ENCODE results near the gene CEACAM19. TPM values are rescaled to one million over a fixed set of nuclear protein-coding genes. Genes with fewer than 3 reads are reported as not detected.

CEACAM19 gene
- total and polyA plus RNA-seq, 2 donors (not counting 3 experiments of a cell fraction or from before 2014, with no cell fraction given), result 9.9 to 14.5 TPM

DNA sequence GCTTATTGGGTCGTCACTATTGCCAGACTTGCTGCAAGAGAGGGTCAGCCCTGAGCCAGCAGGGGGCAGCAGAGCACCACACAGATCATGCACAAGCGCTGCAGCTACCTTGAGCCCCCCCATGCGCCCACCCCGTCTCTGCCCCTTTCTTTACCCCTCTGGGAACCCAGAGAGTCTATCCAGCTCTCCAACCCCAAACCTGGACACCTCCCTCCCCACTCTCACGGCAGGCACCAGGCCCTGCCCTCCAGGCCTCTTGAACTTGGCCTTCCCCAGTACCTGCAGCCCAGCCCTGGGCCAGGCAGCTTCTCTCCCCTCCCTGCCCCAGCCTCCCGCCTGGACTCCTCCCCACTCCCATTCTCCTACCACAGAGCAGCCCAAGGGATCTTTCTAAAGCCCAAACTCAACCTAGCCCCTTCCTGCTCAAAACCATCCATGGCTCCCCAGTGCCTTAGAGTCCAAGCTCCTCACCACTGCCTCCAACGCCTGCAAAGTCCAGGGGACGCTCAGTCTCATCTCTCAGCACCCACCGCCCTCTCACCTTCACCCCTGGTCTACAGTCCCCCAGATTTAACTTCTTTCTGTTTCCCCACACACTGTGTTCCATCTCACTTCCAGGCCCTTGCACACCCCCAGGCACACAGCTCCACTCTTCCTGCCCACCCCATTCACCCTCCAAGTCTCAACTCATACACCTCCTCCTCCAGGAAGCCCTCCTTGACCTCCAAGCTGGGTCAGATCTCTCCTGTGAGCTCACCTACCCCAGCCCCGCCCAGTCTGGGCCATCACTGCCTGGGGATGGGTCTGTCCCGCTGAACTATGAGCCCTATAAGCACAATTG lies 18.2 kb downstream of the CEACAM19 start:
- Histone ChIP-seq H3K27ac (ENCODE audit: insufficient read depth, low read depth, low read length) (no peak overlapping the region), H3K4me1 (ENCODE audit: control insufficient read depth, extremely low read depth, insufficient read depth, low read length) (peaks cover 30% of the 10 kb centered on the region), H4K20me1 (replicated peaks; ENCODE audit: control insufficient read depth, extremely low read depth, insufficient read depth, low read length) (no peaks in the 10 kb centered on the region), H3K27me3 (ENCODE audit: control insufficient read depth in 2 of 2, insufficient read depth in 2 of 2, low read length in 2 of 2) (no peaks in the 10 kb centered on the region), H3K9ac (replicated peaks; ENCODE audit: extremely low read depth, insufficient read depth, low read length) (no peak overlapping the region), H3K9me1 (replicated peaks; ENCODE audit: control insufficient read depth, extremely low read depth, insufficient read depth, low read length) (no peaks in the 10 kb centered on the region), H3K36me3 (ENCODE audit: control insufficient read depth in 2 of 2, extremely low read depth in 1 of 2, insufficient read depth in 2 of 2, low read length in 2 of 2) (no peaks in the 10 kb centered on the region), H3K9me3 (replicated peaks; ENCODE audit: control insufficient read depth, insufficient read depth, low read length) (no peaks in the 10 kb centered on the region), H3K4me3 (replicated peaks in 1 of 3; ENCODE audit: insufficient read depth in 1 of 3, low read depth in 1 of 3, low read length in 3 of 3) (no peak overlapping the region), H3K79me2 (ENCODE audit: control insufficient read depth, insufficient read depth, low read length) (no peaks in the 10 kb centered on the region), H2AFZ (ENCODE audit: low read depth, low read length) (no peak overlapping the region), H3K4me2 (ENCODE audit: insufficient read depth, low read length) (no peak overlapping the region)
- ChIA-PET CTCF (interaction anchor here (0.7 to 11.5 kb wide), 23 partner anchors 13 to 263 kb away, joined by 3 to 239 read pairs (median 6); partner anchors contain the start of genes BCAM, BCL3 and NECTIN2), POLR2A (interaction anchor here (0.6 to 1.4 kb wide), 2 partner anchors 34 to 81 kb away, joined by 3 read pairs; no protein-coding TSS in a partner anchor)
- DNase-seq (ENCODE audit: low read depth, low spot score) (peak; percentile 70), FAIRE-seq (peak; percentile 93)
- TF ChIP-seq, protein P1, sequence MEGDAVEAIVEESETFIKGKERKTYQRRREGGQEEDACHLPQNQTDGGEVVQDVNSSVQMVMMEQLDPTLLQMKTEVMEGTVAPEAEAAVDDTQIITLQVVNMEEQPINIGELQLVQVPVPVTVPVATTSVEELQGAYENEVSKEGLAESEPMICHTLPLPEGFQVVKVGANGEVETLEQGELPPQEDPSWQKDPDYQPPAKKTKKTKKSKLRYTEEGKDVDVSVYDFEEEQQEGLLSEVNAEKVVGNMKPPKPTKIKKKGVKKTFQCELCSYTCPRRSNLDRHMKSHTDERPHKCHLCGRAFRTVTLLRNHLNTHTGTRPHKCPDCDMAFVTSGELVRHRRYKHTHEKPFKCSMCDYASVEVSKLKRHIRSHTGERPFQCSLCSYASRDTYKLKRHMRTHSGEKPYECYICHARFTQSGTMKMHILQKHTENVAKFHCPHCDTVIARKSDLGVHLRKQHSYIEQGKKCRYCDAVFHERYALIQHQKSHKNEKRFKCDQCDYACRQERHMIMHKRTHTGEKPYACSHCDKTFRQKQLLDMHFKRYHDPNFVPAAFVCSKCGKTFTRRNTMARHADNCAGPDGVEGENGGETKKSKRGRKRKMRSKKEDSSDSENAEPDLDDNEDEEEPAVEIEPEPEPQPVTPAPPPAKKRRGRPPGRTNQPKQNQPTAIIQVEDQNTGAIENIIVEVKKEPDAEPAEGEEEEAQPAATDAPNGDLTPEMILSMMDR (IDR thresholded peaks at IDR 0.05; ENCODE audit: extremely low read depth in 1 of 2, insufficient read depth in 1 of 2, low read depth in 1 of 2, low read length in 2 of 2), result peak; percentile 79 to 96
- TF ChIP-seq GATA2 (IDR thresholded peaks at IDR 0.05; ENCODE audit: insufficient read depth, insufficient read length, low read depth, low read length), result no peak
- TF ChIP-seq FOS (IDR thresholded peaks at IDR 0.05; ENCODE audit: borderline replicate concordance, insufficient read depth, low read length), result no peak
- intact Hi-C loops (cut with micrococcal nuclease) (loop anchor here (1.0 to 5.0 kb wide), 5 partner anchors 35 to 156 kb away; no protein-coding TSS in a partner anchor), dilution Hi-C loops (cut with MboI; ENCODE audit: extremely low pct_ligation_motif_present, low sequenced_read_pairs) (no loop called here)
- no TSS peak for BruUV-seq (replicated peaks)

GRCh38 chr19:44690131-44690440 lies 18.8 kb downstream of the CEACAM19 start:
- no peak for FAIRE-seq
- POLR2A ChIA-PET, result no interaction called here
- no peak overlapping the region for H3K27ac ChIP-seq (ENCODE audit: insufficient read depth, low read depth, low read length)

More at GRCh38 chr19:44690131-44690440, 18.8 kb downstream of the CEACAM19 start:
- no peaks in the 10 kb centered on the region for H3K36me3 ChIP-seq (ENCODE audit: control insufficient read depth in 2 of 2, extremely low read depth in 1 of 2, insufficient read depth in 2 of 2, low read length in 2 of 2)
- intact Hi-C loops (cut with micrococcal nuclease) (no loop called here), dilution Hi-C loops (cut with MboI; ENCODE audit: extremely low pct_ligation_motif_present, low sequenced_read_pairs) (no loop called here)
- no peak overlapping the region for H3K4me2 ChIP-seq (ENCODE audit: insufficient read depth, low read length)
- no peak overlapping the region for H3K4me3 ChIP-seq (replicated peaks in 1 of 3; ENCODE audit: insufficient read depth in 1 of 3, low read depth in 1 of 3, low read length in 3 of 3)
- H3K79me2 ChIP-seq (ENCODE audit: control insufficient read depth, insufficient read depth, low read length), result no peaks in the 10 kb centered on the region
- H3K4me1 ChIP-seq (ENCODE audit: control insufficient read depth, extremely low read depth, insufficient read depth, low read length), result peaks cover 30% of the 10 kb centered on the region
- no peaks in the 10 kb centered on the region for H3K27me3 ChIP-seq (ENCODE audit: control insufficient read depth in 2 of 2, insufficient read depth in 2 of 2, low read length in 2 of 2)
- H3K9me1 ChIP-seq (replicated peaks; ENCODE audit: control insufficient read depth, extremely low read depth, insufficient read depth, low read length), result no peaks in the 10 kb centered on the region
- H3K9ac ChIP-seq (replicated peaks; ENCODE audit: extremely low read depth, insufficient read depth, low read length), result no peak overlapping the region
- TF ChIP-seq POLR2A (IDR thresholded peaks at IDR 0.05; ENCODE audit: low read depth, low read length) (no peak), FOS (IDR thresholded peaks at IDR 0.05; ENCODE audit: borderline replicate concordance, insufficient read depth, low read length) (no peak), EZH2 (IDR thresholded peaks at IDR 0.05; ENCODE audit: borderline replicate concordance, low read depth, low read length, severe bottlenecking) (no peak), MYC (IDR thresholded peaks at IDR 0.05; ENCODE audit: low read depth, low read length) (no peak), POLR2AphosphoS5 (IDR thresholded peaks at IDR 0.05; ENCODE audit: insufficient read depth, low read depth, low read length) (no peak), GATA2 (IDR thresholded peaks at IDR 0.05; ENCODE audit: insufficient read depth, insufficient read length, low read depth, low read length) (no peak), JUN (IDR thresholded peaks at IDR 0.05; ENCODE audit: borderline replicate concordance, insufficient read depth, insufficient read length, low read depth) (no peak)
- TF ChIP-seq, protein P1 (IDR thresholded peaks at IDR 0.05; ENCODE audit: extremely low read depth in 1 of 2, insufficient read depth in 1 of 2, low read depth in 1 of 2, low read length in 2 of 2), result no peak
- TF ChIP-seq, protein P2, sequence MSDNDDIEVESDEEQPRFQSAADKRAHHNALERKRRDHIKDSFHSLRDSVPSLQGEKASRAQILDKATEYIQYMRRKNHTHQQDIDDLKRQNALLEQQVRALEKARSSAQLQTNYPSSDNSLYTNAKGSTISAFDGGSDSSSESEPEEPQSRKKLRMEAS (IDR thresholded peaks at IDR 0.05; ENCODE audit: insufficient read depth, insufficient read length), result no peak
- H2AFZ ChIP-seq (ENCODE audit: low read depth, low read length), result no peak overlapping the region
- no TSS peak for BruUV-seq (replicated peaks)
- H3K9me3 ChIP-seq (replicated peaks; ENCODE audit: control insufficient read depth, insufficient read depth, low read length), result no peaks in the 10 kb centered on the region
- DNase-seq (ENCODE audit: low read depth, low spot score), result no peak
- H4K20me1 ChIP-seq (replicated peaks; ENCODE audit: control insufficient read depth, extremely low read depth, insufficient read depth, low read length), result no peaks in the 10 kb centered on the region
- CTCF ChIA-PET, result interaction anchor here (1.1 to 11.5 kb wide), 14 partner anchors 12 to 156 kb away, joined by 3 to 239 read pairs (median 10); partner anchors contain the start of gene NECTIN2
